ENCODE data around the gene BEGAIN. TPM values are rescaled to one million over a fixed set of nuclear protein-coding genes. Genes with fewer than 3 reads are reported as not detected.

Gene BEGAIN
- total RNA-seq, 1 donor from 2014 or later: 1.6 TPM

DNA sequence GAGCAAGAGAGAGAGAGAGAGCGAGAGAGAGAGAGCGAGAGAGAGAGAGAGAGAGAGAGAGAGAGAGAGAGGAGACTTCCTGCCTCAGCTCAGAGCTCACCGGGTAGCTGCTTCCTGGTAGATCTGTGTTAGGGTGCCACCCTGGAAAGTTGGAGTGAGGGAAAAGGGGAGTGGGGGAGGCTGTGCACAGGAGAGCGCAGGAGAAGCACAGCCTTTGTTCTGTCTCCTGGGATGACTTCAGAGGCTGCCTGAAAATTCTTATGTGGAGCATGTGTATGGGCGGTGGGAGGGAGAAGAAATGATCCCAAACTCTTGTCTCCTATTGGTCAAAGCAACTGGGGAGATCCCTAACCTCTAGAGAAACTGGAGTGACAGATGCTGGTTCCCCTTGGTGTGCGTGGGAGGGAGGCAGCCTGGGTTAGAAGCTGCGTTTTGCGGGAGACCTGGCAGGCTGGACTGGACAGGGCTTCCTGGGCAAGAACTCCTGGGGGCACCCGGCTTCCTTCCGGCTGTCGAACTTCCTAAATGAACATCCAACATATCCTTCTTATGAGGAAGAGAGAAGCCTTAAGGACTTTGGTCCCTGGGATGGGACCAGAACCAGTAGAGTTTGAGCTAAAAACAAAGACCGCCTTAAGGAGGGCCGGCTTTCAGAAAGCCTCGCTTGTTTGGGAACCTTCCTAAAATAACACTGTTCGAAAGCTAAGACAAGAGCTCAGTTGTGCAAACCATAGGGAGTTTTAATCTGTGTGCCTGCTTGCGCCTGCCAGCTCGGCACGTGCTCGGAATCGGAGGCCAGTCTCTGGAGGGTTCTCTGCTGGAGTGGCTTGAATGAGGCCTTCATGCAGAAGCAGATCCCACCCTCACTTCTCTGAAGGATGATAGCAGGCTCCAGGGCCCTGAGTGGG, 30.4 kb upstream of the BEGAIN start:
- Mint-ChIP-seq H3K27me3 (ENCODE audit: unreplicated experiment) (peaks cover 2% of the 10 kb centered on the region), H3K4me3 (ENCODE audit: unreplicated experiment) (no peak overlapping the region), H3K9me3 (ENCODE audit: unreplicated experiment) (no peaks in the 10 kb centered on the region), H3K27ac (ENCODE audit: unreplicated experiment) (no peak overlapping the region), H3K4me1 (ENCODE audit: unreplicated experiment) (peaks cover 5% of the 10 kb centered on the region), H3K36me3 (ENCODE audit: low read depth, unreplicated experiment) (peaks cover 4% of the 10 kb centered on the region)
- no peak for DNase-seq (ENCODE audit: low spot score)
- TF ChIP-seq, protein P1, sequence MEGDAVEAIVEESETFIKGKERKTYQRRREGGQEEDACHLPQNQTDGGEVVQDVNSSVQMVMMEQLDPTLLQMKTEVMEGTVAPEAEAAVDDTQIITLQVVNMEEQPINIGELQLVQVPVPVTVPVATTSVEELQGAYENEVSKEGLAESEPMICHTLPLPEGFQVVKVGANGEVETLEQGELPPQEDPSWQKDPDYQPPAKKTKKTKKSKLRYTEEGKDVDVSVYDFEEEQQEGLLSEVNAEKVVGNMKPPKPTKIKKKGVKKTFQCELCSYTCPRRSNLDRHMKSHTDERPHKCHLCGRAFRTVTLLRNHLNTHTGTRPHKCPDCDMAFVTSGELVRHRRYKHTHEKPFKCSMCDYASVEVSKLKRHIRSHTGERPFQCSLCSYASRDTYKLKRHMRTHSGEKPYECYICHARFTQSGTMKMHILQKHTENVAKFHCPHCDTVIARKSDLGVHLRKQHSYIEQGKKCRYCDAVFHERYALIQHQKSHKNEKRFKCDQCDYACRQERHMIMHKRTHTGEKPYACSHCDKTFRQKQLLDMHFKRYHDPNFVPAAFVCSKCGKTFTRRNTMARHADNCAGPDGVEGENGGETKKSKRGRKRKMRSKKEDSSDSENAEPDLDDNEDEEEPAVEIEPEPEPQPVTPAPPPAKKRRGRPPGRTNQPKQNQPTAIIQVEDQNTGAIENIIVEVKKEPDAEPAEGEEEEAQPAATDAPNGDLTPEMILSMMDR (IDR thresholded peaks at IDR 0.05; ENCODE audit: unreplicated experiment): no peak

DNA sequence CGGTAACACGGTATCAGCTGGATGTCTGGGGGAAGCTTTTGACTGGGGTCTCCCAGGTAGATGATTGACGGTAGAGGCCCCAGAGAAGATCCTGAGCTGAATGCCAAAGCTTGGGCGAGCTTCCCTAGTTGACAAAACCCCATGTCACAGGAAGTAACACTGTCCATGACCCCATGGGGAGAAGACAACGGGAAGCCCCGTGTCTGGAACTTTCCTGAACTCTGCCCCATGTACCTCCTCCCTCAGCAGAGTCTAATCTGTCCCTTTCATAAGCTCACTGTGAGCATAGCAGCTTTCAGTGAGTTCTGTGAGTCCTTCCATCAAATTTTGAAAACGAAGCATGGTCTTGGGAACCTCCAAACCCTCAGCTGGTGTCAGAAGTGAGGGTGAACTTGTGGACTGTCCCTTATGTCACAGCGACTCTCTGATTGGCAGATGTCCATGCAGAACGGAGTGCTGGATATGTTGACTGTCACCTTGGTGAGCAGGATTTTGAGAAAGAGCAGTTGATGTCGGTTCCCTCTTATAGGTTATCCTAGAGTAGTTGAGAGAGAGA, 29.7 kb upstream of the BEGAIN start:
- no peak overlapping the region for H3K27ac Mint-ChIP-seq (ENCODE audit: unreplicated experiment)

DNA sequence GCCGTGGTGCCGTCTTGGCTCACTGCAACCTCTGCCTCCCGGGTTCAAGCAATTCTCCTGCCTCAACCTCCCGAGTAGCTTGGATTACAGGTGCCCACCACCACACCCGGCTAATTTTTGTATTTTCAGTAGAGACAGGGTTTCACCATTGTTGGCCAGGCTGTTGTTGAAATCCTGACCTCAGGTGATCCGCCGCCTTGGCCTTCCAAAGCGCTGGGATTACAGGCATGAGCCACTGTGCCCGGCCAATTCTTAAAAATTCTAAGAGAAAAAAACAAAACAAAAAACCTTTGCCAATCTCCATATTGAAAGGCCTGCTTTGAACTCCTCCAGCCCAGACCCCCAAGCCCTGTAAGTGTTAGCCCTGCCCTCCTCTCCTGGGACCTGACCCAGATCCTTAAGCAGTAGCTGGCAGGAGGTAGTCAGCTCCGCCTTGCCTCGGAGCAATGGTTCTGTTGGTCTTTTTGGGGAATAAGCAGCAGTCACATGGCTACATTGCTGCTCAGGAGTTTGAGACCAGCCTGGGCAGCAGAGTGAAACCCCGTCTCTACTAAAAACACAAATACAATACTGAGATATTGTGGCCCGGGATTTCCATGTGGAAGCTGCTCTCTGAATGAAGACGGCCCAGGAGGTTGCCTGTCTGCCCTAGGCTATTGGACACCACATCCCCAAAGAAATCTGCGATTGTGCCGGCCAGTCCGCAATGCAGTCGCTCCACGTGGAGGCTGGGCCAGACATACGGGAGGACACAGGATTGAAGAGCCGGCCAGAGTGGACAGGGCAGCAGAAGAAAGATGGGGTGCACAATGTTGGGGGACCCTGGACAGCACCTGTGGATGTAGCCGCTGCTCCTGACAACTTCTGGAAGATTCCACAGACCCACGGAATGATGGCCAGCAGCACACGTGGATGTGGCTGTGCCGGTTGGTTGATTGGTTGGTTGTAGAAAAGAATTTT, 28.8 kb upstream of the BEGAIN start:
- no peaks in the 10 kb centered on the region for H3K9me3 Mint-ChIP-seq (ENCODE audit: unreplicated experiment)
- no peak overlapping the region for H3K27ac Mint-ChIP-seq (ENCODE audit: unreplicated experiment)
- H3K4me1 Mint-ChIP-seq (ENCODE audit: unreplicated experiment): peaks cover 5% of the 10 kb centered on the region
- H3K4me3 Mint-ChIP-seq (ENCODE audit: unreplicated experiment): no peak overlapping the region
- no peaks in the 10 kb centered on the region for H3K36me3 Mint-ChIP-seq (ENCODE audit: low read depth, unreplicated experiment)
- peaks cover 2% of the 10 kb centered on the region for H3K27me3 Mint-ChIP-seq (ENCODE audit: unreplicated experiment)
- no peak for DNase-seq (ENCODE audit: low spot score)
- TF ChIP-seq, protein P1 (IDR thresholded peaks at IDR 0.05; ENCODE audit: unreplicated experiment): no peak

More for the DNA sequence above, 29.7 kb upstream of the BEGAIN start:
- H3K36me3 Mint-ChIP-seq (ENCODE audit: low read depth, unreplicated experiment): peaks cover 4% of the 10 kb centered on the region
- TF ChIP-seq, protein P1 (IDR thresholded peaks at IDR 0.05; ENCODE audit: unreplicated experiment): no peak
- no peaks in the 10 kb centered on the region for H3K9me3 Mint-ChIP-seq (ENCODE audit: unreplicated experiment)
- H3K4me1 Mint-ChIP-seq (ENCODE audit: unreplicated experiment): peaks cover 5% of the 10 kb centered on the region
- H3K4me3 Mint-ChIP-seq (ENCODE audit: unreplicated experiment): no peak overlapping the region
- peaks cover 2% of the 10 kb centered on the region for H3K27me3 Mint-ChIP-seq (ENCODE audit: unreplicated experiment)
- DNase-seq (ENCODE audit: low spot score): no peak

DNA sequence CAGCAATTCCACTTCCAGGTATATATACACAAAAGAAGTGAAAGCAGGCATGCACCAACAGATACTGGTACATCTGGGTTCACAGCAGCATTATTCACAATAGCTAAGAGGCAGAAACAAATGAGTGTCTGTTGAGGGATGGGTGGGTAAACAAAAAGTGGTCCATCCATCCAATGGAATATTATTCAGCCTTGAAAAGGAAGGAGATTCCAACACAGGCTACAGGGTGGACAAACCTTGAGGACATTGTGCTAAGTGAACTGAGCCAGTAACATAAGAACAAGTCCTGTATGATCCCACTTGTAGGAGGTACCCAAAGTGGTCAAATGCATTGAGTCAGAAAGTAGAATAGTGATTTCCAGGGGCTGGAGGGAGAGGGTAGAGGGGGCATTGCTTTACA, 27.6 kb upstream of the BEGAIN start:
- Mint-ChIP-seq H3K36me3 (ENCODE audit: low read depth, unreplicated experiment) (no peaks in the 10 kb centered on the region), H3K4me1 (ENCODE audit: unreplicated experiment) (peaks cover 5% of the 10 kb centered on the region), H3K4me3 (ENCODE audit: unreplicated experiment) (no peak overlapping the region), H3K9me3 (ENCODE audit: unreplicated experiment) (no peaks in the 10 kb centered on the region), H3K27me3 (ENCODE audit: unreplicated experiment) (no peaks in the 10 kb centered on the region), H3K27ac (ENCODE audit: unreplicated experiment) (no peak overlapping the region)
- TF ChIP-seq, protein P1 (IDR thresholded peaks at IDR 0.05; ENCODE audit: unreplicated experiment): no peak
- no peak for DNase-seq (ENCODE audit: low spot score)
